GM18907 (cell line): ENCODE measurements around the gene UBIAD1.

ENCODE experiments used
- ATAC-seq: cut with Tn5 transposase; IDR thresholded peaks from one replicate; pipeline ENCODE4 v1.9.1; 2021; ENCODE audit warnings: mild to moderate bottlenecking, moderate library complexity; ENCODE audit not compliant: unreplicated experiment

Gene UBIAD1

DNA sequence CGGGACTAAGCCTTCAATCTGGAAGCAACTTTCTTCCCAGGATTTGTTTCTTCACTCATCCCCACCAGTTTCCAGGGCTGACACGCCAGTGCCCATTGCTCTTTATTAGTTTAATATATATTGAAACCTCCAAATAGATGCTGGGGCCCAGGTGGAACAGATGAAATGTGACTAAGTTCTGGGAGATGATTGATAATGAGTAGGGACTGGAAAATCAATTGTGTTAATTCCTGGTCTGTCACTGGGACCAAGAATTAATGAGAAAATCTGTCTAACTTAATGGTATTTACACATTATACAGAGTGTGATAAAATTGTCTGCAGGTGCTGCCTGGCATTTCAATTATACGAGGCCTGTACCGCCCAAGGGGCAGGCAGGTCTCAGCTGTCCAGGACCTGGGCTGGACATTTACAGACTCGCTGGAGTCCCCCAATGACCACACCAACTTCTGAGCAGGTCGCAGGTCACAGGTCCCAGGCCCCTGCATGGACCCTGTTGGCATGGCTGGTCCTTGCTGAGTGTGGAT is 35.8 kb downstream of the UBIAD1 start:
- ATAC-seq: no peak

DNA sequence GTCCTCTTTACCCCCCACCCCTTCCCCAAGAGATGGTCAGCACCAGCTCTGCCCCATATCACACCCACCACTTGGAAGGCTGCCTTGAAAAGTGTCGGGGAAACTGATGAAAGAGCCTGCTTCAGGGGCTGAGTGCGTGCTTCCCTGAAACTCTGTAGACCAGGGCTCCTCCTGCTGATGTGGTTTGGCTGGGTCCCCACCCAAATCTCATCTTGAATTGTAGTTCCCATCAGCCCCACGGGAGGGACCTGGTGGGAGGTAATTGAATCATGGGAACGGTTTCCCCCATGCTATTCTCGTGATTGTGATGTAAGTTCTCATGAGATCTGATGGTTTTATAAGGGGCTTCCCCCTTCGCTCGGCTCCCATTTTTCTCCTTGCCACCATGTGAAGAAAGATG is 36.4 kb downstream of the UBIAD1 start:
- no peak for ATAC-seq

DNA sequence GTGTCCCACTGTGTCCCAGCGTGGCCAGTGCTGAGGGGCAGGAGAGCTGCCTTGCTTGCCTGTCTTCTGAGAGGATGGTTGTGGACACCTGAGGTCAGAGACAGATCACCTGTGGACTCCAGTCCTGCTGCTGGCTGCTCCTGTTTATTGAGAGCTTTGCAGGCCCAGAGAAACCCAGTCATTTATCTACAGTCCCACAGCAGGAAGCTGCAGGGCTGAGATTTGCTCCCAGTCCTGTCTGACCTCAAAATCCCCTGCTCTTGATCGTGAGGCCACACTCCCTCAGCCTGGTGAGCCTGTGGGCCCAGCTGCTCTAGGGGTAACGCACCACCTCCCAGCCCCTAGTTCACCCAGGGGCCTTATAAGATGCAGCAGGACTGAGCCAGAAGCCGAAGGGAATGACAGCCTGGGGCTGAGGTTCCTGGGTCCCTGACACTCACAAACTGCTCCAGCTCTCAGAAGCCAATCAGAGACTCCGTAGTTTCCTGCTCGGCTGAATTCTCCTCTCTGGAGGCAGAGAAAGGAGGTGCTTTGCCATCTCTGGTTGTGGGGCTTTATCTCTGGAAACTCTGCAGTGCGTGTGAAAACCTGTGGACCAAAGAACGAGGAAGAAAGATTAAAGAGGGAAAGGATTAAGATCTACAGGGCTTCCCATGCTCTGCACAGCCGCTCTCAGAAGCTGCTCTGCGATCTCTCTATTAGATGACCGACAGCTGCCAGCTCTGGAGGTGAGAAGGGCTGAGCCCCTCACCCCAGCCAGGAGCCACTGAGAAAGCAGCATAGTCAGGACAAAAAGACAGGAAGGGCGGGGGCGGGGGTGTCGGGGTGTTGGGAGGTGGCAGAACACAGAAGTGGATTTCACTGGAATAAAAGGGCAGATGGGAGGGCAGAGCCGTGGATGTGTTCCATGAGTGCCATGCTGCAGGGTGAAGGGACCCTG is 39.1 kb downstream of the UBIAD1 start:
- ATAC-seq: no peak

DNA sequence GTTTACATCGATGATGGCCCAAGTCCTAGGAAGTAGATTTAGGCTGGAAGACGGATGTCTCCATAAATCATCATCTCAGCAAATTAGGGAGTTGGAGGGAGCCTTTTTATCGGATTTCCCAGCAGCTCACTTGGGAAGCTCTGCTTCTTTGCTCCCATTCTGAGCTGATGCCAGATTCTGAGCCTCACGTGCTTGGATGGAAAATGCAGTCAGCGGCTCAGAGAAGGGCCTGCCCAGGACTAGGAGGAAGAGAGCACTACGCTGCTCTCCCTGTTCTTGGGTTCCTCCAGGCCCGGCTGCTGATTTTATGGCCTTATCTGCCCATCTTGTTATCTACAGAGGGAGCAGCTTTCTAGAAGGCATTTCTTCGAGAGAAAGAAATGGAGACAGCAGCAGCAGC is 42.0 kb downstream of the UBIAD1 start:
- no peak for ATAC-seq

DNA sequence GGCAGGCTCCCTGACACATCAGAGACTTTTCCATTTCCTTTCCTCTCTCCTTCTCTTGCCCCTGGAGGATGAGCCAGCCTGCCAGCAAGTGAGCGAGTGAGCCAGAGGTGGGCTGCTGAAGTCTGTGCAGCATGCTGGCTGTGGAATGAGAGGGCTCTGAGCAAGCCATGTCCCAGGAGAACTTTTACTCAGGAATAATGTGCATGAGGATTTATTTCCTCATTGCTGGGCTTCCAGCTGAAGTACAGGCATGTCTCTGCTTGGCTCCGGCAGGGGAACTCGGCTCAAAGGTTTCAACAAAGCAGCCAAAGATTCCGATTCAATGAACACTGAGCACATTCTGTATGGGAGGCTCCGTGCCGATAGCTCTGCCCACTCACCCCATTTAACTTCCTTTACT is 43.7 kb downstream of the UBIAD1 start:
- ATAC-seq: no peak

DNA sequence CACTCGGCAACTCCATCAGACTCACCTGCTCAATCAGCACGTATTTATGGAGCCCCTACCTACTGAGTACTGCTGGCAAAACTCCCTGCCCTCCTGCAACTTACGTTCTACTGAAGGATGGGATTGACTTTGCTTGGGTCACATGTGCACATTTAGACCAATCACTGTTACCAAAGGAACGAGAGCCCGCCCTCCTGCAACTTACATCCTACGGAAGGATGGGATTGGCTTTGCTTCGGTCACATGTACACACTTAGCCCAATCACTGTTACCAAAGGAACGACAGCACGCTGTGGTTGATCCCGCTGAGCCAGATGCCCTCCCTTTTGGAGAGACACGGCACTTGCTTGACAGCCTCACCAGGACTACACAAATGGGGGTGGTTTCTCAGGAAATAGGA is 46.0 kb downstream of the UBIAD1 start:
- ATAC-seq: no peak

DNA sequence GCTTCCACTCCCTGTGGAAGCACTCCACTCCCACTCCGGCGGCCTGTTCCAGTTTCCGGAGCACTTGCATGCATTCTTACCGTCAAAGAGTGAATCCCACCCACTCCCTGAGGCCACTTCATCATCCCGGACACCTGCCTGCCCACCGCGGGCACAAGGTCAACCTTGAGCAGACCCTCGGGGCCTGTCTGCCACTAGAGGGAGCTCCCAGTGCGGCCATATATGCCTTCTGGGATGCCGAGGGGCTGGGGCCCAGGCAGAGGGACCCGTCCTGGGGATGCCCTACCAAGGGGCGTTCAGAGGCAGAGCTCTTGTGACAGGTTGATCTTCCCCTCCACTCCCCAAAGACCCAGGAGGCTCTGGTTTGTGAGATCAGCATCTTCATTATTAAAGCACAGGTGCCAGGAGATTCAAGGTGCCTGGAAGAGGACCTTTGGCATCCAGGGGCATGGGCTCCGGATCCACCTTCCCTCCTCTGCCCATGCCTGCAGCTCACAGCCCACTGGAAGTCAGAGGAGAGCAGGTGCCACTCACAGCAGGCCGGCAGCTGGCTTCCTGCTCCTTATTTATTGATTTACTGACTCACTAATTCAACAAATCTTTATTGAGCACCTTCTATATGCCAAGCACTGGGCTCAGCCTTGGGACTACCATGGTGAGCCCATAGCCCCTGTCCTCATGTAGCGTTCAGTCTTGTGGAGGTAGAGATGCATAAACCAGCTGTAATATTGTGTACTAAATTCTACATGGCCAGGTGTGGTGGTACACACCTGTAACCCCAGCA is 47.3 kb downstream of the UBIAD1 start:
- ATAC-seq: no peak

DNA sequence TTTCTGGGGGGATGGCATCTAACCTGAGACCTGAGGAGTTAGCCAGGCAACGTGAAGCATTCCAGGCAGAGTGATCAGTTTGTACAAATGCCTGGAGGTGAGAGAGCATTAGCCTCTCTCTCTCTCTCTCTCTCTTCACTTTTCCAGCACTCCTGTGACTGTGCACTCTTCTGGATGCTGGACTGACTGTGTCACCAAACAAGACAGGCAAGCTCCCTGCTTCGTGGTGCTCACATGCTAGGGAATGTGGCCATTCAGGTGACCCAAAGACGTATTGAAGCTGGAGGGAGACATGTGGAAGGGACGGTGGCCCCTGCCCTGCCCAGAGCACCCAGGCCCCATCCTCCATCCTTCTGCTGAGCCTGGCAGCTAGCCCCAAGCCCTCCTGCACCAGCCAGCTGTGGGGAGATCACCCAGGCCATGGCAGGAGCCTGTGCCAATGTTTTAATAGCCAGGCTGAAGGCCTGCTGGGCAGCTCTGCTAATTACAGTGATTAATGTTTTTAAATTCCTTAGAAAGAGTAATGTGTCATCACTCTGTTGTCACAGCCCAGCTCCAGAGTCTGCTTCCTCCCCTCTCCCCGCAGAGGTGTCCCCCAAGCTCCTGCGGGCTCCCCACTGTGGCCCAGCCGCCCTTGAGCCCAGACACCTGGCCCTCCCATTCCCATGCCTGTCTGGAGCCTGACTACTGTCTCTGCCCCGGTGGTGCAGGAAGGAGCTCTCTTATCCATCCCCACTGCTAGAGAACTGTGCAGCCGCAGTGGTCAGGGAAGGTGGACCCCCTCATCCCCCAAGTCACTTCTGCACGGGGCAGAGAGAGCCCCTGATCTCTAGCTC is 48.9 kb downstream of the UBIAD1 start:
- ATAC-seq: no peak

DNA sequence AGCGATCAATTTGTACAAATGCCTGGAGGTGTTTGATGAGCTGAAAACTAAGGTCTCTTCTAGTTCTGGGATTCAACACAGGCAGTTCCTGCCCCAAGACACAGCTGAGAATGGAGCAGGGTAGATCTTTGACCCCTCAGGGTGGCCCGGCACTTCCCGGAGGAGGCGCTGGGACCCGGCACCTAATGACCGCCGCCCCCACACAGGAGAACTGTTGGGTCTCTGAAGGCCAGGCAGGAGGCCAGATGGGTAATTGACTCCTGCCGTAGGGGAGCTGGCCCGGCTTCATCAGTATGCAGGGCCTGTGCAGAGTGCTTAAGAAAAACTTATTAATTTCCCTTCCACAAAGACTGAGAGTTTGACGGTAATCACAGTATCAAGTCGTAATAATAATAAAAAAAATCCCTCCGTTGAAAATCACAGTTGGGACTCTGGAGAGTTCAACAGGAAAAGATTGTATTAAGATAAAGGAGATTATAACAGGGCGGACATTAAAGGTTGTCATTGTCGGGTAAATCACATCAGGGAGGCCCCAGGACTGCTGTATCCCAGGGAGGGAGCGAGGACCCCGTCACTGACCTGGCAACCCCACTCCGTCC is 51.7 kb downstream of the UBIAD1 start:
- no peak for ATAC-seq

DNA sequence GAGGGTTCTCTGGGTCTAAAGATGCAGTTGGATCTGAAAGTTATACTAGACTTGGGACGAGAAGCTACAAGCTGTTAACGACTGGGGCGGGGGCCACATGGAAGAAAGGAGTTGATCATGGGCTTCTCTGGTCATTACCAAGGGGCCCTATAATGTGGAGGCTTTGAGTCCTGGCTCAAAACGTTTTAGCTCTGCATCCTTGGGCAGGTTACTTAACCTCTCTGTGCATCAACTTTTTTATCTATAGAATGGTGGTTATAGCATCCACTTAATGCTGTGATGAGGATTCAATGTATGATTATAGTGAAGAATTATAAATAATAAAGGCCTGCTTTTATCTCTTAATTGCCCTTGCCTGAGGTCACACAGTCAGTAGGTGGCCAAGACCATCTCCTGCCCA is 53.1 kb downstream of the UBIAD1 start:
- no peak for ATAC-seq

DNA sequence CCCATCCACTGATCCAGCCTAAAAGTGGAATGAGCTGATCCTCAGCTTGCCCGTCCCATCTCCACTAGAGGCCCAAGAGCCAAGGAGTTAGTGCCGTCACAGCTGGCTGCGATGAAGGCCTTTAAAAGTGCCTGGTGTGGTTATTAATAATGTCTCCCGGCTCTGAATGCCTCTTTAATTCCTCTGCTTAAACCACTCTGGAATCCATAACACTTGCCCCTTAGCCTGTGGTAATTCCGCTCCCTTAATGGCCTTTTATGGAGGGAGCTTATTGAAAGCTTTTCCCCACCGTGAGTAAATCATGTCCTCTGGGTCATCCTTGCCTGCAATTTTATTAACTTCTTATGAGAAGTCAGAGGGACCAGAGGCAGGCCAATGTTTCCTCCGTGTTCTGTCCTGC is 55.4 kb downstream of the UBIAD1 start:
- no peak for ATAC-seq

DNA sequence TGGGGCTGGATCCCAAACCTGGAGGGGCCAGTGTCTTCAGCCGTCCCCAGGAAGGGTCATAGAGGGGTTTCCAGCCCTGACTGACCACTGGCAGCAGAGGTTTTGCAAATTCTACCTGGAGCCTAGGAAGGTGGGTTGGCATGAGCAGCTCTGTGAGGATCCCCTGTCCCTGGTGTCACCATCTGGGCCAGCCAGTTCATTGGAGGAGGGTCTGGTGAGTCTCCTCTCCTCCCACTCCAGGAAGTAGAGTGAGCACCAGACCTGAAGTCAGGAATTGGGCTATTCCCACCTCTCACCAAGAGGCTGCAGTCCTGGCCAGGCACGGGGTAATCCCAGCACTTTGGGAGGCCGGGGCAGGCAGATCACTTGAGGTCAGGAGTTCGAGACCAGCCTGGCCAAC is 57.4 kb downstream of the UBIAD1 start:
- no peak for ATAC-seq

DNA sequence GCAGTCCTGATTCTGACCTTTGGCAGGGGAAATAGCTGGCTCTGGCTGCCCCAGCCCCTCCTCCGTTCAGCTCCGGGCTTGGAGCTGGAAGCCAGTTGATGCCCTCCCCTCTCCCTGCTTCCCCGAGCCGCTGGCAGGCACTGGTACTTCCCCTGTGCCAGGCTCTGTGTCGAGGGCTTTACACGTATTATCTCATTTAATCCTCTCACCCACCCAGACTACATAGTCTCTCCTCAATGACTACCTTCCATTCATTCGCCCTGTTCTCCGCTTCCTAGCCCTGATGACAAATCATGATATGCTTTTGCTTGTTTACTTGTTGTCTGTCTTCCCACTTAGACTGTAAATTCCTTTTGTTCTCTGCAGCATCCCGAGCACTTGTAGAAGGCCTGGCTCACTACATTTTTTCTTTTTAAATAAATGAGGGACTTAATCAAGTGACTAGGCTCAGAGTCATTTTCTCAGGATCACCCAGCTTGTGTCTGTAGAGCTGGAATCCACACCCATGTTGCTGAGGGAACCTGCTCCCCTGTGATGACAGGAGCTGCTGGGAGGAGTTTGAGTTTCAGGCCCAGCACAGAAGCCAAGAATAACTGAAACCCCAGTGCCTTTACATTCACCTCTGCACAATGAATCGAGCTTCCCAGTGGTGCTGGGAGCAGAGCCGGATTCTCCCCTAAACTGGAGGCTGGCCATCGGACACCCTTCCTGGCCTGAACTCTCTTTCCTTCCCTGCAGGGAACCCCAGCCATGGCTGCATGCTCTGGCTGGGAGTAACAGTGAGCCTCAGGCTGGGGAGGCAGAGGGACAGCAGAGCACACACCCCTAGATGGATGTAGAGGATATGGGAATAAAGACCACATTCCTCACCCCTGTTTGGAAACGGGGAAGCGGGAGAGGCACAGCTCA is 58.3 kb downstream of the UBIAD1 start:
- no peak for ATAC-seq

DNA sequence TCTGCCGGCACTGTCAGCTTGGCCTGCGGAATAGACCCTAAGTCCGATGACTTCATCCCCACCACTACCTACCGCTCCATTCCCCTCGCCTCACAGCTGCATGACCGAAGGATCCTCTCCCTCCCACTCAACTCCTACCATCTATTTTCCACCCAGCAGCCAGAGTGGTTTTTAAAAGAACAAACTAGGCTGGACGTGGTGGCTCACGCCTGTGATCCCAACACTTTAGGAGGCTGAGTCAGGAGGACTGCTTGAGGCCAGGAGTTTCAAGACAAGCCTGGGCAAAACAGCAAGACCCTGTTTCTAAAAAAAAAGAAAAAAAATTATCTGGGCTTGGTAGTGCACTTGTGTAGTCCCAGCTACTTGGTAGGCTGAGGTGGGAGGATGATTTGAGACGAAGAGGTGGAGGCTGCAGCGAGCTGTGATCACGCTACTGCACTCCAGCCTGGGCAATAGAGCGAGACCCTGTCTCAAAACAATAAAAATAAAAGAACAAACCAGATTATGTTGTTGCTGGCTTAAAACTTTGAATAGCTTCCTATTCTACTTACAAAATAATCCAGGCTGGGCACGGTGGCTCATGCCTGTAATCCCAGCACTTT is 59.0 kb downstream of the UBIAD1 start:
- no peak for ATAC-seq

DNA sequence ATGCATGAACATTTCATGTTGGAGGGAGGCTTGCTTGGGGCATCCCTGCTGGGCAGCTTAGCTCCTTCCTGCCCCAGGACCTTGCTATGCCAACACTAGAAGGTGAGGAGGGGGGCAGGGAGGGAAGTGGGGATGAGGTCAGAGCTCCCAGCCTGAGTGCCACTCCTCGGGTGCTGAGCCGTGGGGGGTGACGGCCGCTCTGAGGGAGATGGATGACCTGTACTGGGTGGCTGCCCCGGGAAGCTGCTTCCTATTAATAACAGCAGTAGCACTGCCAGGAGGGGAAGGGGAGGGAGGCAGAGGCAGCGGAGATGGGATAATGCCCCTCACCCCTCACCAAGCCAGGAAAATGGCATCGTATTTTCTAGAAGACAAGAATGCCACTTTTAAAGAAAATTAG is 60.6 kb downstream of the UBIAD1 start:
- ATAC-seq: no peak

DNA sequence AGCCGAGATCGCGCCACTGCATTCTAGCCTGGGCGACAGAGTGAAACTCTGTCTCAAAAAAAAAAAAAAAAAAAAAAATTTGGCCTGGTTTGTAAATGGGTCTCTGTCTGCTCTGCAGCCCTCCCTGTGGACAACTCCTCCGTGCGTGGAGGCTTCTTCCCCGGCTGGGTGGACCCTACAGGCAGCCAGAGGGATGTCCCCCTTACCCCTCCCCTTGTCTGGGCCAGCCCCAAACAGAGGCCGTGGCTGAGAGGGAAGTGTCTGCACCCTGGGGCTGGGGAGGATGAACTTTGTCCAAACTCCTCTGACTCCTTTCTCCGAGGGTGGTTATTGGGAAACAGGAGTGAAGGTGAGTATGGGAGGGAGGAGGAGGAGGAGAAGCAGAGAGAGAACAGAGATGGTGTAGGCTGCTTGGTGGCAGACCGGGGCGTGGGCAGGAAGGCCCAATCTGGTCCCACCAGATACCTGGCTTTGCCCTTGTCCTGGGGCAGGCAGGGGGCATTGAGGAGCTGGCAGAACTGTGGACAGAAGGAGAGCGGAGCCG is 61.3 kb downstream of the UBIAD1 start:
- no peak for ATAC-seq

DNA sequence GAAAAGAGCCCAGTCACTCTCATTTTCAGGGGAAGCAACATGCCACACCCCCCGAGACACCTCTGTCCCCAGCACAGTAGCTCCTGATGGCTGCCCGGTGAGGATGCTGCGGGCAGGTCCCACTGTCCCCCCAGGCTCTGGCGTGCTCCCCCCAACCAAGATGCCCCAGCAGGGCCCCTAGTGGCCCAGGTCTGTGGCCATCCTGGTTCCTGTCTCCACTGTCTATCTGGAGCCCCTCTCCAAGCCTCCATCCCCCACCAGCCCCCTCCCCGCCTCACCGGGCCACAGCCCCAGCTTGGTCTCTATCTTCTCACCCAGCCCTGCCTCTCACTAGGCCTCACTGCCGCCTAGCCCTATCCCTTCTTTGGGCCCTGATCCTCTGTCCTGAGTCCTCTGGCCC is 61.8 kb downstream of the UBIAD1 start:
- ATAC-seq: peak; percentile 4

DNA sequence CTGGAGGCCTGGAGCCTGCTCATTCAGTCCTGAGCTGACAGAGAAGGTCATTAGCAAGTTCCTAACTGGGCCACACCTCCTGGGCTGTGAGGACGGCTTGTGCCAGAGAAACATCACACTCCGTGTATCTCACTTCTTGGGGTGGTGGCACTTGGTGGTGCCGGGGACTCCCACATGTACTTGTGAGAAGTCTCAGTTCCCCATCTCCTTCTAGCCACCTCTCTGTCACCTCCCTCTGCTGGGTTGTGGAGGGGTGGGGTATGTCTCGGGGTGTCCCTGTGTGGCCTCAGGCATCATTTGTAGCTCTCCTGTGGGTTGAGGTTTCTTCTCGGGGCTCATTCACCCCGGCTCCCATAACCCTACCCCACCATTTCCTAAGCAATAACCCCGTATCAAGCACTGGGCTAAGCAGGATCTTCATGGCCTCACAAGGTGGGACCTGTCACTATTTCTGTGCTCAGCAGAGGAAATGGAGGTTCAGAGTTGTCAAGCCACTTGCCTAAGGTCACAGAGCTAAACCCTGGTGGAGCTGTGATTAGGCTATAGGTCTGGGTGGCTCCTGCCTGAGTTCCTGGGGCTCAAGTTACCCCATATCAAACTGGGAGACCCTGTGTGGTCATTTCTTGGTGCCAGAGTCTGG is 62.5 kb downstream of the UBIAD1 start:
- peak; percentile 82 for ATAC-seq
